Measurements from ENCODE around the gene ABCA10. TPM values are rescaled to one million over a fixed set of nuclear protein-coding genes. Genes with fewer than 3 reads are reported as not detected.

The ABCA10 gene
- total and polyA plus RNA-seq, 2 experiments from 2014 or later: 0.11 to 0.23 TPM

DNA sequence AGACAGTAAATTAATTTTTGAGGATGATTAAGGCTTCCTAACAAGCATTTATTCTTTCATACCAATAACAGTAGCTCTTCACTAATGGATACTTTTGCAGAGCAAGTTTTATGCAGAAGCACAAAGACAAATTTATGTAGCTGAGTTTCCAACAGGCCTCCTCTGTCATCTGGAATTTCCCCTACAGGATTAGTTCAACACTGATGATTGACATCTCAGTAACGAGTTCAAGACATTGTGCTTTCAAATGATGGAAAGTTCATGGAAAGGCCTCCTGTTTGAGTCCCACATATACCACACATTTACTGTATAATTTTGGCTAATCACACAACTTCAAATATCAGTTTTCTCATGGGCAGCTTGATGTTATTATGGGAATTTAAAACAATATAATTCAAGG lies 40.6 kb downstream of the ABCA10 start:
- H3K9me3 ChIP-seq (ENCODE audit: low read depth): no peaks in the 10 kb centered on the region
- no peaks in the 10 kb centered on the region for H3K9me2 ChIP-seq (ENCODE audit: insufficient read depth)
- DNase-seq: no peak
- in situ Hi-C loops (cut with MboI): no loop called here
- H3K4me1 ChIP-seq (ENCODE audit: insufficient read depth): no peaks in the 10 kb centered on the region
- H3K79me2 ChIP-seq (ENCODE audit: insufficient read depth): no peaks in the 10 kb centered on the region
- H4K20me1 ChIP-seq (ENCODE audit: insufficient read depth): no peaks in the 10 kb centered on the region
- H3K4me3 ChIP-seq: no peak overlapping the region
- H3K4me2 ChIP-seq (ENCODE audit: unreplicated experiment): no peak overlapping the region
- WGBS, 2 experiments (ENCODE audit: low coverage in 1 of 2, low lambda C conversion rate in 2 of 2, missing lambda C conversion rate in 2 of 2): 89 to 100% methylated on average over 1 of the region's 1 CpG
- no peaks in the 10 kb centered on the region for H3K36me3 ChIP-seq (ENCODE audit: low read depth)
- no peak overlapping the region for H3K27ac ChIP-seq
- TF ChIP-seq EZH2 (IDR thresholded peaks at IDR 0.05; ENCODE audit: insufficient read depth, poor library complexity, severe bottlenecking): no peak
- no peak for TF ChIP-seq EZH2phosphoT487 (IDR thresholded peaks at IDR 0.05; ENCODE audit: insufficient read depth, low read depth)
- no peak overlapping the region for H2AFZ ChIP-seq
- no peak overlapping the region for H3K9ac ChIP-seq
- H3K27me3 ChIP-seq (replicated peaks; ENCODE audit: insufficient read depth): no peaks in the 10 kb centered on the region
- no peaks in the 10 kb centered on the region for H3F3A ChIP-seq (ENCODE audit: insufficient read depth)

DNA sequence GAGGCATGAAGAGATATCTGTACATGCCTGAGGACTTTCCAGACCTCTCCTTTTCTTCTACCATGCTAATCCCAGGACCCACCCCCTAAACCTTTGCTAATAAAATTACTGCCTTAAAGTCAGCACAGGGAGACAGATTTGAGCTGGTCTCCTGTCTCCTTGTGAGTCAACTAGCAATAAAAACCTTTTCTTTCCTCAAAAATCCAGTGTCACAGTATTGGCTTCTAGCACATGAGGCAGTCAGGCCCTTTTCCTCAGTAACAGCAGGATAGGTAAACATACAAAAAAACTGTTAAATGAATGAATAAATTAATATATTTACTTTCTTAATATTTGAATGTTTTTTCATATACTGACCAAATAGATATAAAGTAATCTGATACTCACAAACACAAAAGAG lies 41.3 kb downstream of the ABCA10 start:
- H3K27ac ChIP-seq: no peak overlapping the region
- no peak overlapping the region; the same call in 1 of the 2 replicates for H2AFZ ChIP-seq
- no peaks in the 10 kb centered on the region for H3K27me3 ChIP-seq (replicated peaks; ENCODE audit: insufficient read depth)
- in situ Hi-C loops (cut with MboI): no loop called here
- no peaks in the 10 kb centered on the region for H3F3A ChIP-seq (ENCODE audit: insufficient read depth)
- H3K9ac ChIP-seq: no peak overlapping the region
- no peaks in the 10 kb centered on the region for H3K79me2 ChIP-seq (ENCODE audit: insufficient read depth)
- no peaks in the 10 kb centered on the region for H3K4me1 ChIP-seq (ENCODE audit: insufficient read depth)
- DNase-seq: no peak
- H3K4me3 ChIP-seq: no peak overlapping the region
- TF ChIP-seq EZH2phosphoT487 (IDR thresholded peaks at IDR 0.05; ENCODE audit: insufficient read depth, low read depth) (no peak), EZH2 (IDR thresholded peaks at IDR 0.05; ENCODE audit: insufficient read depth, poor library complexity, severe bottlenecking) (no peak)
- no peaks in the 10 kb centered on the region for H4K20me1 ChIP-seq (ENCODE audit: insufficient read depth)
- no peaks in the 10 kb centered on the region for H3K36me3 ChIP-seq (ENCODE audit: low read depth)
- no peak overlapping the region for H3K4me2 ChIP-seq (ENCODE audit: unreplicated experiment)
- no peaks in the 10 kb centered on the region for H3K9me2 ChIP-seq (ENCODE audit: insufficient read depth)
- H3K9me3 ChIP-seq (ENCODE audit: low read depth): no peaks in the 10 kb centered on the region

DNA sequence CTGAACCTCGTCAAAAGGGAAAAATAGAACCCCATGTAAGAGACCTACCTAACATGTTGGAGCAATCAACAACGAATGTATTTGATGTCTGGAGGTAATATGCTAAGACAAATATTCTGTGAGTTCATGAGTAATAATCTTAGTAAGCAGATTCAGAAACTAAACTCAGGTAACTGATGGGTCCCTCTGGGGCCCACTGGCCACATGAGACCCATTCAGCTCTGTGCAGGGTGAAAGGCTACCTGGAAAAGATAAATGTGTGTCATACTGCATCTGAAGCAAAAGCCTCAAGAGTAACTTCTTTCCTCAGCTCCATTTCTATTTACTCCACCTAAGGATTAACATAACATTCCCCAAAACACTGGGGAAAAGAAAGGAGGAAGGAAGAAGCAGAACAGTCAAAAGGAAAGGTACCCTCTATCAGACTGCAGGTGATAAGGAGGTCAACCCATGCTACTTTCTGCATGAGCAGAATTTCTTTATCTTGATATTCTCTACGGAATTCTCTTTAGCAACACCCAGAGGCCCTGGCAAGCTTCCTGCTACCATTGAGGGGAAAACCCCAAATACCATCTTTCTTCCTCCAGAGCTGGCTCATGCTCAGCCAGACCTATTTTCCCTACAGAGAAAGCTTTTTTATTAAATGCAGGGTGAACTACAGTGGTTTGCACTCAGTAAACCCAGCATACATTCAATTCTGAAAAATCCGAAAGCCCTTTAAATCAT lies 49.2 kb downstream of the ABCA10 start:
- no peak overlapping the region for H3K4me3 ChIP-seq
- peaks cover 5% of the 10 kb centered on the region; the same call in 1 of the 2 replicates for H3F3A ChIP-seq (ENCODE audit: insufficient read depth)
- H4K20me1 ChIP-seq (ENCODE audit: insufficient read depth): no peaks in the 10 kb centered on the region
- no peaks in the 10 kb centered on the region for H3K9me3 ChIP-seq (ENCODE audit: low read depth)
- peaks cover 25% of the 10 kb centered on the region for H3K4me1 ChIP-seq (ENCODE audit: insufficient read depth)
- no peak overlapping the region for H3K9ac ChIP-seq
- WGBS, 2 experiments (ENCODE audit: low coverage in 1 of 2, low lambda C conversion rate in 2 of 2, missing lambda C conversion rate in 2 of 2): 86 to 90% methylated on average over 4 of the region's 4 CpGs
- H3K9me2 ChIP-seq (ENCODE audit: insufficient read depth): peaks cover 3% of the 10 kb centered on the region; the same call in 1 of the 2 replicates
- peak; percentile 53 for DNase-seq
- no peaks in the 10 kb centered on the region for H3K27me3 ChIP-seq (replicated peaks; ENCODE audit: insufficient read depth)
- no peak overlapping the region for H2AFZ ChIP-seq
- in situ Hi-C loops (cut with MboI): no loop called here
- no peaks in the 10 kb centered on the region for H3K36me3 ChIP-seq (ENCODE audit: low read depth)
- TF ChIP-seq EZH2 (IDR thresholded peaks at IDR 0.05; ENCODE audit: insufficient read depth, poor library complexity, severe bottlenecking) (no peak), EZH2phosphoT487 (IDR thresholded peaks at IDR 0.05; ENCODE audit: insufficient read depth, low read depth) (no peak)
- no peak overlapping the region for H3K4me2 ChIP-seq (ENCODE audit: unreplicated experiment)
- H3K27ac ChIP-seq: no peak overlapping the region
- no peaks in the 10 kb centered on the region for H3K79me2 ChIP-seq (ENCODE audit: insufficient read depth)

DNA sequence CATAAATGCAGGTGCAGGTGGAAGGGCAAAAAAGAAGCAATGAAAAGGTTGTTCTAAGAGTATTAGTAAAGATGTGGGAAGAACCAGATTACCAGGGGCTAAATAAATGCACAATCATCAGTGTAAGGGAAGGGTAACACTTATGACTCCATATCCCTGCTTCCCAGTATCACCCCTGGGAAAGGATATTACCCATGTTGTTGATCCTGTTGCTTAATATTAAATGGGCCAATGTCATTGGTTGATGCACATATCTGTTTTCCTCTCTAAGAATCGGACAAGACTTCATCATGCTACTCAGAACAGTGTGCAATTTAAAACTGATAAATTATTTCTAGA lies 52.2 kb downstream of the ABCA10 start:
- peaks cover 5% of the 10 kb centered on the region; the same call in 1 of the 2 replicates for H3F3A ChIP-seq (ENCODE audit: insufficient read depth)
- H3K4me1 ChIP-seq (ENCODE audit: insufficient read depth): peaks cover 25% of the 10 kb centered on the region
- H3K9ac ChIP-seq: no peak overlapping the region
- H3K9me2 ChIP-seq (ENCODE audit: insufficient read depth): peaks cover 3% of the 10 kb centered on the region; the same call in 1 of the 2 replicates
- peak overlapping the region; percentile 56 for H2AFZ ChIP-seq
- in situ Hi-C loops (cut with MboI): no loop called here
- H3K79me2 ChIP-seq (ENCODE audit: insufficient read depth): no peaks in the 10 kb centered on the region
- no peaks in the 10 kb centered on the region for H4K20me1 ChIP-seq (ENCODE audit: insufficient read depth)
- TF ChIP-seq EZH2phosphoT487 (IDR thresholded peaks at IDR 0.05; ENCODE audit: insufficient read depth, low read depth): no peak
- no peak for TF ChIP-seq EZH2 (IDR thresholded peaks at IDR 0.05; ENCODE audit: insufficient read depth, poor library complexity, severe bottlenecking)
- H3K27ac ChIP-seq: peak overlapping the region; percentile 48; the same call in 1 of the 2 replicates
- H3K36me3 ChIP-seq (ENCODE audit: low read depth): no peaks in the 10 kb centered on the region
- H3K27me3 ChIP-seq (replicated peaks; ENCODE audit: insufficient read depth): no peaks in the 10 kb centered on the region
- H3K4me3 ChIP-seq: no peak overlapping the region
- DNase-seq: no peak
- no peaks in the 10 kb centered on the region for H3K9me3 ChIP-seq (ENCODE audit: low read depth)
- no peak overlapping the region for H3K4me2 ChIP-seq (ENCODE audit: unreplicated experiment)
- WGBS, 2 experiments (ENCODE audit: low coverage in 1 of 2, low lambda C conversion rate in 2 of 2, missing lambda C conversion rate in 2 of 2): 92 to 95% methylated on average over 1 of the region's 1 CpG

Measured in GM23248 (cell line).